SK-N-SH (cell line): ENCODE results near the gene RSRC2. TPM values are rescaled to one million over a fixed set of nuclear protein-coding genes. Genes with fewer than 3 reads are reported as not detected.

Source experiments
- CTCF ChIA-PET: fragments of 300-600, 350-600 bp; formaldehyde crosslinking; extraction: SDS; loops from one replicate; lab custom pipeline; 2021; lab: Yijun Ruan, JAX
- POLR2A ChIA-PET: fragments of 350-600 bp; sonication (Branson Sonifier 250); formaldehyde crosslinking; extraction: SDS; loops from one replicate; lab custom pipeline; 2020; ENCODE audit warnings: antibody characterized with exemption, inconsistent platforms; lab: Yijun Ruan, JAX
- DNase-seq: peaks from one replicate; pipeline ENCODE4 v3.0.0; 2012
- H2AFZ ChIP-seq: fragments of 200-600 bp; sonication (generic); 2 replicates; pipeline ENCODE4 v1.8.1; 2016; ENCODE audit warnings: antibody characterized with exemption, mild to moderate bottlenecking, low read depth
- H3F3A ChIP-seq: fragments of 200-600 bp; sonication (generic); replicated peaks from 2 replicates; pipeline ENCODE3; 2016; ENCODE audit warnings: antibody characterized with exemption, mild to moderate bottlenecking; ENCODE audit not compliant: insufficient read depth
- H3K27ac ChIP-seq, 2 experiments: fragments of 200-500 bp in 1 of 2; fragments of 200-600 bp in 1 of 2; sonication (Bioruptor generic) in 1 of 2; sonication (generic), shearing (Covaris generic) in 1 of 2; 2 replicates each; pipeline versions ENCODE4 v1.5.1 to v1.6.1; 2014 to 2016; ENCODE audit warnings: low read depth in 2 of 2, inconsistent platforms in 1 of 2, low read length in 1 of 2, mild to moderate bottlenecking in 1 of 2, mixed read lengths in 1 of 2
- H3K27me3 ChIP-seq: fragments of 200-600 bp; sonication (generic), shearing (Covaris generic); 2 replicates; pipeline ENCODE4 v1.6.1; 2016; ENCODE audit warnings: mixed run types; ENCODE audit not compliant: insufficient read depth
- H3K36me3 ChIP-seq, 2 experiments: fragments of 200-500 bp in 1 of 2; fragments of 200-600 bp in 1 of 2; sonication (Bioruptor generic) in 1 of 2; sonication (generic) in 1 of 2; replicated peaks in 1 of 2; 2 replicates each; pipeline versions ENCODE3 to v1.5.1; 2014 to 2016; ENCODE audit warnings: low read length in 1 of 2, mild to moderate bottlenecking in 1 of 2; ENCODE audit not compliant: insufficient read depth in 2 of 2, control insufficient read depth in 1 of 2
- H3K4me1 ChIP-seq, 2 experiments: fragments of 200-500 bp in 1 of 2; fragments of 200-600 bp in 1 of 2; sonication (Bioruptor generic) in 1 of 2; sonication (generic), shearing (Covaris generic) in 1 of 2; 2 replicates each; pipeline versions ENCODE4 v1.5.1 to v1.6.1; 2014 to 2016; ENCODE audit warnings: low read depth in 1 of 2, low read length in 1 of 2, mixed run types in 1 of 2; ENCODE audit not compliant: insufficient read depth in 2 of 2, control insufficient read depth in 1 of 2
- H3K4me2 ChIP-seq: fragments of 200-600 bp; sonication (generic), shearing (Covaris generic); 2 replicates; pipeline ENCODE4 v1.6.1; 2017; ENCODE audit warnings: mixed run types
- H3K4me3 ChIP-seq, 2 experiments: fragments of 200-500 bp in 1 of 2; fragments of 200-600 bp in 1 of 2; sonication (Bioruptor generic) in 1 of 2; sonication (generic), shearing (Covaris generic) in 1 of 2; 2 replicates each; pipeline versions ENCODE4 v1.5.1 to v1.8.1; 2014 to 2016; ENCODE audit warnings: low read depth in 2 of 2, inconsistent platforms in 1 of 2, low read length in 1 of 2, mild to moderate bottlenecking in 1 of 2, mixed read lengths in 1 of 2, moderate library complexity in 1 of 2
- H3K79me2 ChIP-seq: fragments of 200-600 bp; sonication (generic); 2 replicates; pipeline ENCODE4 v1.8.1; 2017; ENCODE audit warnings: mild to moderate bottlenecking; ENCODE audit not compliant: insufficient read depth
- H3K9ac ChIP-seq: fragments of 200-600 bp; sonication (generic); 2 replicates; pipeline ENCODE4 v1.6.1; 2017; ENCODE audit warnings: mixed run types
- H3K9me2 ChIP-seq: fragments of 200-600 bp; sonication (generic); 2 replicates; pipeline ENCODE4 v1.6.1; 2017; ENCODE audit warnings: mixed run types
- H3K9me3 ChIP-seq: fragments of 200-600 bp; sonication (generic); 2 replicates; pipeline ENCODE4 v1.6.1; 2017; ENCODE audit warnings: mixed run types, mild to moderate bottlenecking, moderate library complexity
- H4K20me1 ChIP-seq: fragments of 200-600 bp; sonication (generic); 2 replicates; pipeline ENCODE4 v1.6.1; 2017; ENCODE audit warnings: mild to moderate bottlenecking, mixed run types; ENCODE audit not compliant: insufficient read depth
- EP300 ChIP-seq, 2 experiments: IDR thresholded peaks; 2 replicates each; pipeline versions ENCODE4 v1.4.0 to v1.6.1; 2012; ENCODE audit warnings: borderline replicate concordance in 1 of 2, low read depth in 1 of 2, low read length in 1 of 2
- EZH2phosphoT487 ChIP-seq: fragments of 200-600 bp; sonication (generic); IDR thresholded peaks from 2 replicates; pipeline ENCODE4 v1.6.1; 2017; ENCODE audit warnings: low read depth, mixed run types, mild to moderate bottlenecking, antibody characterized with exemption, moderate library complexity, borderline replicate concordance
- RCOR1 ChIP-seq: fragments of 150-350 bp; IDR thresholded peaks from 2 replicates; pipeline ENCODE4 v1.6.1; 2017; ENCODE audit warnings: antibody characterized with exemption, low read length
- RFX5 ChIP-seq: IDR thresholded peaks from 2 replicates; pipeline ENCODE4 v1.6.1; 2012; ENCODE audit warnings: mild to moderate bottlenecking, improper control_type of control experiment, low read length
- TEAD4 ChIP-seq: IDR thresholded peaks from 2 replicates; pipeline ENCODE4 v1.4.0; 2012; ENCODE audit warnings: mild to moderate bottlenecking, borderline replicate concordance; ENCODE audit not compliant: insufficient read depth
- WGBS: methylation state at CpG from one replicate; pipeline ENCODE4 v1.1.6; 2017; ENCODE audit warnings: low lambda C conversion rate; 5-methylcytosine and 5-hydroxymethylcytosine counted together
- polyA plus RNA-seq, 3 experiments: library from polyadenylated mRNA; depleted of rRNA; stranded (reverse); fragments of >200 nt; gene quantifications; 2 replicates each; pipeline ENCODE4 v1.2.3, GENCODE V29; 2012
- TF ChIP-seq, protein P1 (sequence below): IDR thresholded peaks from 2 replicates; pipeline ENCODE4 v1.6.1; 2012; ENCODE audit warnings: mild to moderate bottlenecking, low read depth, low read length, moderate library complexity

Gene RSRC2
- polyA plus RNA-seq, 1 of the 3 experiments (the other 2 are of a cell fraction), result 24.8 TPM

DNA sequence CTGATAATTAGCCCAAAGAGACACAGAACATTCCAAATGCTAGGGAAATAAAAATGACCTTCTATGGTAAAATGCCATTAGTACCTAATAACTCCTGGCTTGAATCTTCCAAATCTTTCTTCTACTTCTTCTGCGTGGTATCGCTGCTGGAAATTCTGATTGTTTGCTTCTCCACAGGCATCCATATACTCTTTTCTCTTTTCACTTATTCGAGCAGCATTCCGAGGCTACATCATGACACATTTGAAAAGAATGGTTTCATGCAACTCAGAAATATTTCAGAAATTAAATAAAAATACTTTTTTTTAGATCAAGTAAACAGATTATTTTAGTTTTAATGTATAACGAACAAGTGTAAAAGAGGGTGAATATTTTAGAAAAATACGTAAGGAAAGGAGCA lies 44.9 kb downstream of the RSRC2 start:
- DNase-seq, result no peak

DNA sequence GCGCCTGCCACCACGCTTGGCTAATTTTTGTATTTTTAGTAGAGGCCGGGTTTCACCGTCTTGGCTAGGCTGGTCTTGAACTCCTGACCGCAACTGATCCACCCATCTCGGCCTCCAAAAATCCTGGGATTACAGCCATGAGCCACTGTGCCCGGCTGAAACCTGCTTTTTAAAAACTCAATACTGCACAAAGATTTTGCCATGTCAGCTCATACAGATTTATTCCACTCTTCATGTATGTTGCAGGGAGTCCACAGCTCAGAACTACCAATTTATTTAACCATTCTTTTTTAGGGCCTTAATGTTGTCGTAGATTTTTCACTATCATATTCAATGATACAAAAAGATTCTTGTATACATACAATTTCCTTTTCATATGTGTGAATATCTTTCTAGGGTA lies 46.0 kb downstream of the RSRC2 start:
- Histone ChIP-seq H3K27me3 (no peaks in the 10 kb centered on the region), H3K4me3 (no peak overlapping the region), H3K9me2 (no peaks in the 10 kb centered on the region), H3K36me3 (peaks cover 52 to 57% of the 10 kb centered on the region in 2 experiments), H3K9me3 (no peaks in the 10 kb centered on the region), H3K4me1 (0 out of 4 replicates have a peak, but pooled peaks cover 0 to 3% of the 10 kb centered on the region in 2 experiments), H3K79me2 (no peaks in the 10 kb centered on the region; the same call in 1 of the 2 replicates), H3F3A (peaks cover 3% of the 10 kb centered on the region), H4K20me1 (no peaks in the 10 kb centered on the region), H3K9ac (no peak overlapping the region), H3K27ac (no peak overlapping the region), H2AFZ (no peak overlapping the region), H3K4me2 (no peak overlapping the region)
- DNase-seq, result no peak
- ChIA-PET CTCF (interaction anchor here (2.0 kb wide), 1 partner anchor 9 kb away, joined by 10 read pairs; no protein-coding TSS in a partner anchor), POLR2A (no interaction called here)
- WGBS, result 96% methylated on average over 8 of the region's 8 CpGs
- TF ChIP-seq RFX5, result no peak
- no peak for TF ChIP-seq EZH2phosphoT487
- no peak for TF ChIP-seq EP300 (IDR thresholded peaks at IDR 0.05; ENCODE audit: borderline replicate concordance in 1 of 2, low read depth in 1 of 2, low read length in 1 of 2)

More for the DNA sequence above, 44.9 kb downstream of the RSRC2 start:
- H3K9ac ChIP-seq, result no peak overlapping the region; the same call in 1 of the 2 replicates
- H2AFZ ChIP-seq, result no peak overlapping the region
- peaks cover 3% of the 10 kb centered on the region for H3F3A ChIP-seq
- H3K36me3 ChIP-seq, result peaks cover 47 to 53% of the 10 kb centered on the region in 2 experiments
- ChIA-PET POLR2A (no interaction called here), CTCF (interaction anchor here (0.9 to 2.0 kb wide), 2 partner anchors 10 kb away, joined by 4 to 10 read pairs; no protein-coding TSS in a partner anchor)
- 85% methylated on average over 6 of the region's 6 CpGs for WGBS
- 0 out of 4 replicates have a peak, but pooled peaks cover 0 to 3% of the 10 kb centered on the region in 2 experiments for H3K4me1 ChIP-seq
- no peaks in the 10 kb centered on the region for H3K9me2 ChIP-seq
- no peaks in the 10 kb centered on the region; the same call in 1 of the 2 replicates for H3K79me2 ChIP-seq
- no peak overlapping the region for H3K4me2 ChIP-seq
- H3K4me3 ChIP-seq, result no peak overlapping the region
- TF ChIP-seq TEAD4 (no peak), RCOR1 (no peak)
- TF ChIP-seq, protein P1, sequence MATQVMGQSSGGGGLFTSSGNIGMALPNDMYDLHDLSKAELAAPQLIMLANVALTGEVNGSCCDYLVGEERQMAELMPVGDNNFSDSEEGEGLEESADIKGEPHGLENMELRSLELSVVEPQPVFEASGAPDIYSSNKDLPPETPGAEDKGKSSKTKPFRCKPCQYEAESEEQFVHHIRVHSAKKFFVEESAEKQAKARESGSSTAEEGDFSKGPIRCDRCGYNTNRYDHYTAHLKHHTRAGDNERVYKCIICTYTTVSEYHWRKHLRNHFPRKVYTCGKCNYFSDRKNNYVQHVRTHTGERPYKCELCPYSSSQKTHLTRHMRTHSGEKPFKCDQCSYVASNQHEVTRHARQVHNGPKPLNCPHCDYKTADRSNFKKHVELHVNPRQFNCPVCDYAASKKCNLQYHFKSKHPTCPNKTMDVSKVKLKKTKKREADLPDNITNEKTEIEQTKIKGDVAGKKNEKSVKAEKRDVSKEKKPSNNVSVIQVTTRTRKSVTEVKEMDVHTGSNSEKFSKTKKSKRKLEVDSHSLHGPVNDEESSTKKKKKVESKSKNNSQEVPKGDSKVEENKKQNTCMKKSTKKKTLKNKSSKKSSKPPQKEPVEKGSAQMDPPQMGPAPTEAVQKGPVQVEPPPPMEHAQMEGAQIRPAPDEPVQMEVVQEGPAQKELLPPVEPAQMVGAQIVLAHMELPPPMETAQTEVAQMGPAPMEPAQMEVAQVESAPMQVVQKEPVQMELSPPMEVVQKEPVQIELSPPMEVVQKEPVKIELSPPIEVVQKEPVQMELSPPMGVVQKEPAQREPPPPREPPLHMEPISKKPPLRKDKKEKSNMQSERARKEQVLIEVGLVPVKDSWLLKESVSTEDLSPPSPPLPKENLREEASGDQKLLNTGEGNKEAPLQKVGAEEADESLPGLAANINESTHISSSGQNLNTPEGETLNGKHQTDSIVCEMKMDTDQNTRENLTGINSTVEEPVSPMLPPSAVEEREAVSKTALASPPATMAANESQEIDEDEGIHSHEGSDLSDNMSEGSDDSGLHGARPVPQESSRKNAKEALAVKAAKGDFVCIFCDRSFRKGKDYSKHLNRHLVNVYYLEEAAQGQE, result no peak
- H3K9me3 ChIP-seq, result no peaks in the 10 kb centered on the region
- no peaks in the 10 kb centered on the region for H3K27me3 ChIP-seq
- H3K27ac ChIP-seq, result peak overlapping the region in 1 of 2 experiments; percentile 39; a peak in 2 of 4 replicates
- H4K20me1 ChIP-seq, result no peaks in the 10 kb centered on the region
